Measurements from ENCODE around the gene MAT2B.
A peak's percentile ranks its signal among the peaks of the same experiment; 100 is the strongest.

The MAT2B gene

DNA sequence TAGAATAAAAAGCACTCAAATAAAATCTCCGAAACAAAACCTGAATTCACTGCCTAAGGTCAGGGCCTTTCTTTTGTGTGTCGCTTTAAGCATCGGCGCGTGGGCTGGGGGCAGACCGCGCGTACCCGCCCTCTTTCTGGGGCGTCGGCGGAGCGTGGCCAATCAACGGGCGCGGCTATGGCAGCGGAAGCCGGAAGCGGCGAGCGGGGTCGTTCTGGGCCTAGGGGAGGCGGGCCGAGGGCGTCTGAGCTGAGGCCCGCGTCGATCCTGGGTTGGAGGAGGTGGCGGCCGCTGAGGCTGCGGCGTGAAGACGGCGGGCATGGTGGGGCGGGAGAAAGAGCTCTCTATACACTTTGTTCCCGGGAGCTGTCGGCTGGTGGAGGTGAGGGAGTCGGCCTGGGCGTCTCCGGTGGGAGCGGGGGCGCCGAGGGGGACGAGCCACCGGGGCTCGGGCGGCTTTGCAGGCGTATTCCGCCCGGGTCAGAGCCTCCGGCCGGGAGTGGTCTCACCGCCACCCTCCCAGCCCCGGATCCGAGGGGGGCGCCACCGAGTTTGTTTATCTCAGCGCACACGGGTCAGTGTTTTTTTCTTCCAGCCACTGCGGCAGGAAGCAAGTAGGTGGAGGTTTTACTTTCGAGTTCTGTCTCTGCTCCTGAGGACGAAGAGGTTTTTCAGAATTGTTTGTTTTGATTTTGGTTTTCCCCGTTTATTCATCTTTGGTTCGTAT lies at the start of gene MAT2B:
MAT2B (plus strand) TSS at position 252 of the 727 bp plus-strand sequence; CDS start at position 320, 68 bp downstream.
- DNase-seq (ENCODE audit: low spot score), result peak; percentile 97

DNA sequence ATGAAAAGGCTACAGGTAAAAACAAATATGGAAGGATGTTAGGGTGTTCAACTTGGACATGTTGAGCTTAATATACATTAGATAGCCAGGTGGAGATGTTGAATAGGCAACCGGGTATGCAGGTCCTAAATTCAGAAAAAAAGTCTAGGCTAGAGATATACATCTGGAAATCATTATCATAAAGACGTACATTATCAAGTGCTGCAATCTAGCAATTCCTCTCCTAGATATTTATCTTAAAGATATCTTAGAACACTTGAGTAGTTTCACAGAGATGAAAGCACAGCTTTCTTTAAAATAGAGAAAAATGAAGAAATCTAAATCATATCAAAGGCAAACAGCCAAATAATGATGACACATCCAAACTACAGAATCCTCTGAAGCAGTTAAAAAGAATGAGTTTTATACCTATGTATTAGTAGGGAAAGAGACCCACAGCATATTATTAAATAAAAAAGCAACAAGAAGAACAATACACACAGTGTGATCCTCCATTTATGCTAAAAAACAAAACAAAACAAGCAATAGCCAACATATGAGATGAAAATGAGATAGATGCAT lies 49.3 kb upstream of the MAT2B start:
- DNase-seq (ENCODE audit: low spot score), result no peak

DNA sequence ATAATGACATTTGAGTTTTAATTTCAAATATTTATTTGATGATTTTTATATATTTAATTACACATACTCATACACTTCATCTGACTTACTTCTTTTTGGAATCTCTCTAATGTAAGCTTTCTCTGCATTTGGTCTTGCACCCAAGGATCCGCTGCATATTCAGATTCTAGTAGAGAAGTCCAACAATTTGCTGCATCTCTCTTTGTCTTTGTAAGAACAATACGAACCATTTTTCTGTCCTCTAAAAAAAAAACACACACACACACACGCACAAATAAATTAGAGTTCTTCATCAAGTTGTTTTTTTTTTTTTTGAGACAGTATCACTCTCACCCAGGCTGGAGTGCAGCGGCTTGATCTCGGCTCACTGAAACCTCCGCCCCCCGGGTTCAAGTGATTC lies 48.6 kb upstream of the MAT2B start:
- no peak for DNase-seq (ENCODE audit: low spot score)

DNA sequence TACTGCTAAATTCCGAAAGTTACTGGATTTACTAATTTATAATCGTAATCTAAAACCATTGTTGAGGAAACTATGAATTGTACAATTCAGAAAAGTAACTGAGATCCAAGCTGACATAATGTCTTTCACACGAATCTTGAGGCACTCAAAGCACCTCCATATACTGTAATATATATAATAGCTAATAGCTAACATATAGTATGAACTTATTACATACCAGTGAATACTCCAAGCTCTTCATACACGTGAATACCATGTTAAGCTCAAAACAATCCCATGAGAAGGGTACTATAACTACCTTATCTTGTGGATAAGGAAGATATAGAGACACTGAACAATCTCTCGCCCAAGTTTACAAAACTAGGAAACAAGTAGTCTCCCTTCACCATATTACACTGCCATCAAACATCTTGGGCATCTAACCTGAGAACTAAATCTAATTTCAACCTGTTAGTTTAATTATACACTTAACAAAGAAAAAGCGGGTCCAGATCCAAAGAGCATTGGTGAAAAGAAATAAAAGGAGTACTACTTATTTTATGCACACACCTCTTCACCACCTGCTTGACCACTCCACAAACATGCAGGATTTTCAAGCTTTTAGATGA lies 46.5 kb upstream of the MAT2B start:
- DNase-seq (ENCODE audit: low spot score), result no peak

DNA sequence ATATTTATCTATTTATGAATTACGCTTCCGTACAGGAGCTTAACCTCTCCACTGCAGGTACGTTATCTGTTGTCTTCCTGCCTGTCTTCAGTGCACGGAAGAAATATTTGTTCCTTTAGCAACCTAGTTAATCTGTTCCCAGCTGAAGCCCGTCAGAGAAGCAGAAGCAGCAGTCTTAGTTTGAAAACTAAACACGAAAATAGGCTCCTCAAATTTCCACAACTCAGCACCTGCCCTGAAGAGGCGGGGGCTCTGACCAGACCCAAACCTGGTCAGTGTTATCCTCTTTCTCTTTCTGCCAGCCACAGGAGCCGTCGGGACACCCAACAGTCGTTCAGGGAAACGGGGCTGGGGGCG lies 46.0 kb upstream of the MAT2B start:
- no peak for DNase-seq (ENCODE audit: low spot score)

DNA sequence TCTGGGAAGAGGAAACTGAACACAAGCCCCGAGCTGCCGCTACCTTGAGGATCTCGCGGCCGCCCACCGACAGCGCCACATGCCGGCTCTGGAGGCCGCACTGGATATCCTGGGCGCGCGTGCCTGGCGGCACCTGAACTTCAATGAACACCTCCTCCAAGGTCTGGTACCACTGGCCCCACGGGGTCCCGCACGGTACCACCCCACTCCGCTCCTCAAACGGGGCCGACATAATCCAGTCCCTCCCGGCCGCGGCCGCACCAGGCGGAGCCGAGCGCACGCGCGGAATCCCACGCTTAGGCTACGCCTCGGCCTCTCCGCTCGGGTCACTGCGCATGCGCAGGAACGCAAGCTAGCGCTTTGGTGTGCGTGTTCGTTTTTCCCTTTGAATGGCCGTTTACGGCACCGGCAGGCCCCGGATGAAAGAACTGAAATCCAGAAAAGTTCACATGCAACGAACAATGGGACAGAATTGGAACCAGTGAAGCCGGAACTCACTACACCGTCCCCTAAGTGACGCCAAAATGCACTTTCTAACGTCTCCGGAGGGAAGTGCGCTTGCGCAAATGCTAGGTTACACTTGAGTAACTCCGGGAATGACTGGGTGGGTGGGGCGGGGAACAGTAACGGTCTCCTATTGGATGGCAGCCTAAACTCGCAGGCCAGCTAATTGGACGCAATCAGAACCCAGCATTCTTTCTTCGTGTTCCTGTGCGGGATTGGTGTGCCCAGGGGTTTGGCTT lies 45.4 kb upstream of the MAT2B start, which contains the start of gene NUDCD2:
NUDCD2 (minus strand) TSS at position 284 of the 743 bp plus-strand sequence; CDS start at position 232, 52 bp downstream.
- peak; percentile 97 for DNase-seq (ENCODE audit: low spot score)

DNA sequence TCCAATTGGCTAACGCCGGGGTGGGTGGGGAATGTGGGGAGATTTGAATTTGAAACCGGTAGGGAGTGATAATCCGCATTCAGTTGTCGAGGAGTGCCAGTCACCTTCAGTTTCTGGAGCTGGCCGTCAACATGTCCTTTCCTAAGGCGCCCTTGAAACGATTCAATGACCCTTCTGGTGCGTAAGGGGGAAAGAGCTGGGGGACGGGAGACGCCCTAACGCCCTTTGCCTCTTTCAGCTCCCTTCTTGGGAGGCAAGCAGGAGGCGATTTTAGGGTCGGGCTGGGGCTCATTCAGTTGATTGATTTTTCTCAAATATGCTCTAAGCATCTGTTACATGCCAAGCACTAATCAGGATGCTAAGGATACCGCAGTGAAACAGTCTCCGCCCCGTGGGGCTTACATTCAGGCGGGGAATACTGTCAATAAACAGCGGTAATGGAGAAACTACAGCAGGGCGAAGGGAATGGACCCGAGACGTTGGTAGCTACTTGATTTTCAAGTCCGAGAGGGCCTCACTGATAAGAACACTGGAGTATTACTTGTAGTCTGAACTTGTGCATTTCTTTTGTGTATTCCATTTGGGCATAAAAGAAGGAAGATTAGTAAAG lies 44.8 kb upstream of the MAT2B start, which contains the start of gene HMMR:
HMMR (plus strand) TSS at position 71 of the 610 bp plus-strand sequence; CDS start at position 132, 61 bp downstream.
- DNase-seq (ENCODE audit: low spot score), result no peak

DNA sequence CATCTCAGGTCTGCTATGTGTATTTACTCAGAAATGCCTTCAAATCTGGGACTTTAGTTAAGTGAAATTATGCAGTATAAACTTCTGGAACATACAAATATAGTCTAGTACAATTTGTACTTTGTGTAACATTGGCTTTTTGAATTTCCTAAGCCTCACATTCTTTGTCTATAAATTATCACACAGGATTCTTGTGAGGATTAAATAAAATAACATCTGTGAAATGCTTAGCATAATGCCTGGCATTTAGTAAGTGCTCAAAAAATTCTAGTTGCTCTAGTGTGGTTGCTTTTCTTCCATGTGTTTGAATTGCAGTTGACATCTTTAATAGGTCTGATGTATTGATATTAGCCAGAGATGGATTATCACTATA lies 42.4 kb upstream of the MAT2B start:
- no peak for DNase-seq (ENCODE audit: low spot score)

DNA sequence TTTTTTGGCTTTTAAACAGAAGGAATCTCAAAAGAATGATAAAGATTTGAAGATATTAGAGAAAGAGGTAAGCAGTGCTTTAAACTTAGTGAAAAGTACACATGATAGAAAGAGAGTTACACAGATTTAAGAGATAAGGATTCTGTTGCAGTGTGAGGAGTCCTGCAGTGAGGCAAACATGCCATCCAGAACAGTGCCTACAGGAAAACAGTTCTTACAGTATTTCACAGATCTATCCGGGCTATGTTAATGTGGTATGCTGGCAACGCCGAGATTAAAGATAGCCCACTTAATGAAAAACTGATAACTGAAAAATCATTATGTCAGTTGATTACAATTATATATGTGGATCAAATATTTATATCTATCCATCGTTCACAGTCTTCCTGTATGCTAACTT lies 37.7 kb upstream of the MAT2B start:
- DNase-seq (ENCODE audit: low spot score), result no peak

DNA sequence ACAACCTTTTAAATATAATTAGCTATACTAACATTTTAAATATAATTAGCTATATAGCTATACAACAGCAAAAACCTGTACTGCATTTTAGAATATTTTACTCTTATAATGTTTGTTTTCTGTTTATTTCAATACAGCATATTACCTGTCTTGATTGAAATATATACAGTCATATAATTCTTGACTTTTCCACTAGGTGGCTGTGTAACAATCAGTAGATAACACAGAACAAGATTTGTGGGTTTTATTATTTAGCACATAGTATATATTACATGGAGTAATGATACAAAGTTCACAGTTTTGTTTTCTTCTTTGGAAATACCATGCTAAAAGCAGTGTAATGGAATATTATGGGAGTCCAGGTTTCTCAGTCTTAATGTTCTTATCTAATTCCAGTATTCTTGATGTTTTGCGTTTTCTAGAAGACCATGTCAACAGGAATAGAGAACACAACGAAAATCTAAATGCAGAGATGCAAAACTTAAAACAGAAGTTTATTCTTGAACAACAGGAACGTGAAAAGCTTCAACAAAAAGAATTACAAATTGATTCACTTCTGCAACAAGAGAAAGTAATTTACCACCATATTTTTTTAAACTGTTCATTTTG lies 31.7 kb upstream of the MAT2B start:
- no peak for DNase-seq (ENCODE audit: low spot score)

DNA sequence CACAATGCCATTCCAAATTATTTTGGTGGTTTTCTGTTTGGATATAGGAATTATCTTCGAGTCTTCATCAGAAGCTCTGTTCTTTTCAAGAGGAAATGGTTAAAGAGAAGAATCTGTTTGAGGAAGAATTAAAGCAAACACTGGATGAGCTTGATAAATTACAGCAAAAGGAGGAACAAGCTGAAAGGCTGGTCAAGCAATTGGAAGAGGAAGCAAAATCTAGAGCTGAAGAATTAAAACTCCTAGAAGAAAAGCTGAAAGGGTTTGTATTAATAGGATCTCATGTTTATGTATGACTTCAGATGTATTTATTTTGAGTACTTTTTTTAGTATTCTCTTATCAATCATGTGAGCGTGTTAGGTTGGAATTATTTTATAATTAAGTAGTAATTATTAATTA lies 30.0 kb upstream of the MAT2B start:
- no peak for DNase-seq (ENCODE audit: low spot score)

DNA sequence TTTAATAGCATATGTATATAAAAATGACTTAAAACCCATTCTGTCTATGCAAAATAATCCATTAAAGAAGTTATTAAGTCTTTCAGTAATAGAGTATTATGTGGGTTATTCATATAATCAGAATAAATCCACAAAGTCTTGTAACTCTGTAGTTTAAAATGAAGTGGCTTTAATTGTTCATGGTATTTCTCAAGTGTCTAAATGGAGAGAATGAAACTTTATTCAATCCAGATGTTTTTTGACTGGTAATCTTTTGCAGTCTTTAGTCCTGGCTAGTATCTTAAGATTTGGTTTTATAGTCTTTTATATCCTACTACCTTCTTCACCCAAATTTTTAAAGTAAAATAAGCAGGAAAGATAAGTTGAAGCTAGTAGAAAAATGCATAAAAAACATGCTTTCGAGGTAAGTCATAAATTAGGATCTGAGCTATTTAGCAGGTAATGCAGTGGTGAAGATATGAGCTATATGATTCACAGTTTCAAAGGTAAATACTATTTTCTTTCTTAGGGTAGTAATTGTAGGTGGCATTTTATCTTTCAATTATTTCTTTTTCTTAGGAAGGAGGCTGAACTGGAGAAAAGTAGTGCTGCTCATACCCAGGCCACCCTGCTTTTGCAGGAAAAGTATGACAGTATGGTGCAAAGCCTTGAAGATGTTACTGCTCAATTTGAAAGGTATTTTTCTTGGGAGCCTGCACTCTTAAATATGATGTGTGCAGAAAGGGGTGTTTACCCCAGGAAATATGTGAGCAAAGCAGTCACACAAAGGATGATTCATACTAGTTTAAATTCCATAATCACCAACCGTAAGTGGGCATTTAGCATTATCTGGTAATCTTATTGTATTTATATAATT lies 27.1 kb upstream of the MAT2B start:
- no peak for DNase-seq (ENCODE audit: low spot score)

DNA sequence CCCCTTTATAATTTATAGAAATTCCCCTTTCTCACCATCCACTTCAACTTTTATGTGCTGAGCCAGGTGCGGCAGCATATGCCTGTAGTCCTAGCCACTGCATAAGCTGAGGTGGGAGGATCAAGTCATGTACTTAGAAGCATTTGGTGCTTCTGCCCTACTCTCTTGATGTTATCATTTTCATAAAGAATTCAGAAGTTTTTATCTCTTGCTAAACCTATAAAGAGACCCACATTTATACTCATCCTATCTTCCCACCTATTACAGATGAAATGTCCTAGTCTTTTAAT lies 26.5 kb upstream of the MAT2B start:
- no peak for DNase-seq (ENCODE audit: low spot score)

DNA sequence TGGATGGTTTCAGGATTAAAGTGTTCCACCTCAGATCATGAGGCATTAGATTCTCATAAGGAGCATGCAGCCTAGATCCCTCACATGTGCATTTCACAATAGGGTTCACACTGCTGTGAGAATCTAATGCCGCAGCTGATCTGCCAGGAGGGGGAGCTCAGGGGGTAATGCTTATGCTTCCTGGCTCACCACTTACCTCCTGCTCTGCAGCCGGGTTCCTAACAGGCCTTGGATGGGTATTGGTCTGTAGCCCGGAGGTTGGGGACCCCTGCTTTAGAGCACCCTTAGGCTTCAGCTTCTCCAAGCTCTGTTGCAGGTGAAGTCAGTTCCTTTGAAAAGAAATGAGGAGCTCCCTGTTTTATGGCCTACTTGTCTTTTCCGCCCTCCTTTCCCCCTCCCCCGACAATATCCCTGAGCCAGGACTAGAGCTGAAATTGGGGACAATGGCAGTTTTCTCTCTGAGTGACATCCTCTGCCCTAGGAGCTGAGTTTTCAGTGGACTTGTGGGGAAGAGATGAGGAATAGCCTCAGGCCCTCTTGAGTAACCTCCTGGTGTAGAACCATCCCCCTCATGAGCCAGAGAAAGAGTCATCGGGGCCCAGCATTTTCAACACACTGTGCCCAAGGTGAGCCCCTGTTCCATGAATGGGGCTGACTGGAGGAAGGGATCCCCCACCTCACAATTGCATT lies 16.2 kb upstream of the MAT2B start:
- peak; percentile 53 for DNase-seq (ENCODE audit: low spot score)

DNA sequence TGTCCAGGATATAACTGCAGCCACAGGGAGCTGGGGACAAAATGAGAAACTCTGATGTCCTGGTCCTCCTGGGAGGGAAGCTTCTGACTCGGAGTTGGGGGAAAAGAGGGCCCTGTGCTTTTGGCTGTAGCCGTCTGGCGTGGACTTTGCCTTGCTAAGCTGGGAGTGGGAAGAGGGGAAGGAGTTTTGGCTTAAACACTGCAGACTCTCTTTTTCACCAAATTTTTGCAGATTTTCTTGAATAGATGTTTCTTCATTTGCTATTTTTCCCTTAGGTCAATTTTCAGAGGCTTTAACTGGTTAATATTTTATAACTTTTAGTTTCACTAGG lies 15.7 kb upstream of the MAT2B start:
- DNase-seq (ENCODE audit: low spot score), result no peak

DNA sequence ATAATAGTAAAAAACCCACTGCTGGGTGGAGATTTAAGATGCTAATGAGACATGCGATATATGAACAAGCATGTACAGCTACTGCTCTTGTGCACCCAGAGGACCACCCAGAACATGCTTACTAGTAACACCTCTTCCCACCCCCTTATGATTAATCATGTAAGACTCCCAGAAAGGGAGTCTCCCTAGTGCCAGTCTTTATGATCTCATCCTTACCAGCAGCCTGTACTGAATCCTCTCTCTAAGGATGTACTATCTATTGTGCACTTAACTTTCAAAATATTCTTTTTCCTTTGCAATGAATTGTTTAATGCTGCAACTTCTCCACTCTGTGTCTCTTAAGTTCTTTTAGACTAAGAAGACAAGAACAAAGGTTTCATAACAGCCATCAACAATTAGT lies 9.1 kb upstream of the MAT2B start:
- DNase-seq (ENCODE audit: low spot score), result no peak

DNA sequence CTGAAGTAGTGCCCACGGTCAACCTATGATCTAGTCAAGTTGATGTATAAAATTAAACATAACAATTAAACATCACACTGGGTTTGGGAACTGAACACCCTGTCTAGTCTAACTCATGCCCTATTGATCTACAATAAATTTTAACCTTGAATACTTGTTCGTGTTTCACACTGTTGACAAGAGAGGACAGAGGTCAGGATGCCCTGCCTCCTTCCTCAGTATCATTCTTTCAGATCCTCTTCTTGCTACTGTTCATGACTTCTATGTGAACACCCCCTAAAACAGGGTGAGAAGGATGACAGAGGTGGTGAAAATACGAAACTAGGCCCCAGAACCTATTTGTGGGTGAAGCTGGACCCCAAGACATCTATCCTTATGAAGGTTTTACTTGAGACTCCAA lies 8.1 kb upstream of the MAT2B start:
- DNase-seq (ENCODE audit: low spot score), result no peak

DNA sequence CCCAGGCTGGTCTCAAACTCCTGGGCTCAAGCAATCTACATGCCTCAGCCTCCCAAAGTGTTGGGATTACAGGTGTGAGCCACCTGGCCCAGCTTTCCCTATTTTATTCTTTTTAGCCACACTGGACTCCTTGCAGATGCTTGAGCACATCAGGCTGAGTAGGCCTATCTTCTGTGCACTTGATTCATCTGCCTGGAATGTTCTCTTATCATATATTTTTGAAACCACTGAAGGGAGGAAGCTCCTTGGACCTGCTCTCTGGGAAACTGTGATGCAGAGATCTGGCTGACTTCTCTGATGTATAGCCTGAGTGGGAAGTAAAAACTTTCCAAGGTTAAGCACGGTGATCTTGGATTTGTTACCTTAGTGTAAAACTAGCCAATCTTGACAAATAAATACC lies 6.5 kb upstream of the MAT2B start:
- no peak for DNase-seq (ENCODE audit: low spot score)

DNA sequence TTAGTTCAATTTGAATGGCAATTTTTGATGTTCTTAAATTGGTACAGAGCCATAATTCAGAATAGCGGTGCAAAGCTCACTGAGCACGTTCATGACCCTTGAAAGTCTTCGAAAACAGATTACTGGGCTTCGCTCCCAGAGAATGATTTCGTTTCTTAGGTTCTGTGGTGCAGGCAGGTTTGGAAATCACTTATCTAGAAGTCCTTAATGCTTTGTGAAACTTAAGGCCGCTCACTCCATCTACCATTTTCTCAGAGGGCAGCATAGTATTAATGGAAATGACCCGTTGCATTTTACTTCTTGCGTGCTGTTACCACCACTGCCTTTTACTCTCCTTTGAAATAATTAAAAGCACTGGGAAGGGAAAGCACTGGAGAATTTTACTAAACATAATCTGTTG lies 2.9 kb upstream of the MAT2B start:
- DNase-seq (ENCODE audit: low spot score), result no peak
